Measurements from ENCODE around the gene SPRR4.

Gene SPRR4

GRCh38 chr1:152962876-152963415 is 7.5 kb upstream of the SPRR4 start:
- TF ChIP-seq EZH2 (optimal IDR thresholded peaks at IDR 0.05; ENCODE audit: low read depth, low read length), result no peak
- no peak for TF ChIP-seq EZH2phosphoT487 (IDR thresholded peaks at IDR 0.05; ENCODE audit: low read length)
- TF ChIP-seq CTCF (IDR thresholded peaks at IDR 0.05; ENCODE audit: low read length), result no peak
- Histone ChIP-seq H3K9ac (ENCODE audit: low read length) (no peak overlapping the region), H3K9me3 (replicated peaks; ENCODE audit: insufficient read depth, low read length) (no peaks in the 10 kb centered on the region), H3K4me1 (ENCODE audit: low read length) (0 out of 2 replicates have a peak, but pooled peaks cover 3% of the 10 kb centered on the region), H2AFZ (ENCODE audit: low read length) (no peak overlapping the region), H3K36me3 (replicated peaks; ENCODE audit: insufficient read depth, low read length) (no peaks in the 10 kb centered on the region), H4K20me1 (ENCODE audit: insufficient read depth, low read length) (no peaks in the 10 kb centered on the region), H3F3A (ENCODE audit: insufficient read depth, low read length) (no peaks in the 10 kb centered on the region), H3K4me3 (ENCODE audit: low read length) (no peak overlapping the region), H3K4me2 (ENCODE audit: low read depth, low read length) (no peak overlapping the region), H3K79me2 (ENCODE audit: low read length) (no peaks in the 10 kb centered on the region), H3K27ac (ENCODE audit: low read length) (no peak overlapping the region), H3K27me3 (replicated peaks; ENCODE audit: insufficient read depth, low read length) (no peaks in the 10 kb centered on the region), H3K9me2 (replicated peaks; ENCODE audit: insufficient read depth, low read length) (no peaks in the 10 kb centered on the region)
- DNase-seq, result no peak

- no peak overlapping the region for H3K9ac ChIP-seq (ENCODE audit: low read length)
- H3K4me2 ChIP-seq (ENCODE audit: low read depth, low read length), result no peak overlapping the region
- H3K9me2 ChIP-seq (replicated peaks; ENCODE audit: insufficient read depth, low read length), result no peaks in the 10 kb centered on the region
- no peak for DNase-seq
- H3K4me3 ChIP-seq (ENCODE audit: low read length), result no peak overlapping the region
- no peaks in the 10 kb centered on the region for H3K9me3 ChIP-seq (replicated peaks; ENCODE audit: insufficient read depth, low read length)
- H4K20me1 ChIP-seq (ENCODE audit: insufficient read depth, low read length), result no peaks in the 10 kb centered on the region
- H3K4me1 ChIP-seq (ENCODE audit: low read length), result peaks cover 14% of the 10 kb centered on the region
- TF ChIP-seq EZH2phosphoT487 (IDR thresholded peaks at IDR 0.05; ENCODE audit: low read length), result no peak
- TF ChIP-seq EZH2 (optimal IDR thresholded peaks at IDR 0.05; ENCODE audit: low read depth, low read length), result no peak
- no peak for TF ChIP-seq CTCF (IDR thresholded peaks at IDR 0.05; ENCODE audit: low read length)
- H2AFZ ChIP-seq (ENCODE audit: low read length), result no peak overlapping the region
- no peaks in the 10 kb centered on the region for H3K79me2 ChIP-seq (ENCODE audit: low read length)
- H3K27ac ChIP-seq (ENCODE audit: low read length), result no peak overlapping the region
- H3K27me3 ChIP-seq (replicated peaks; ENCODE audit: insufficient read depth, low read length), result no peaks in the 10 kb centered on the region
- no peaks in the 10 kb centered on the region for H3K36me3 ChIP-seq (replicated peaks; ENCODE audit: insufficient read depth, low read length)
- no peaks in the 10 kb centered on the region for H3F3A ChIP-seq (ENCODE audit: insufficient read depth, low read length)
Observed at GRCh38 chr1:152964536-152964935, 5.9 kb upstream of the SPRR4 start.

GRCh38 chr1:152965853-152966252 is 4.6 kb upstream of the SPRR4 start:
- H3K4me3 ChIP-seq (ENCODE audit: low read length), result no peak overlapping the region
- no peak for DNase-seq

More at GRCh38 chr1:152965853-152966252, 4.6 kb upstream of the SPRR4 start:
- Histone ChIP-seq H2AFZ (ENCODE audit: low read length) (no peak overlapping the region), H4K20me1 (ENCODE audit: insufficient read depth, low read length) (no peaks in the 10 kb centered on the region), H3K36me3 (replicated peaks; ENCODE audit: insufficient read depth, low read length) (no peaks in the 10 kb centered on the region), H3K9ac (ENCODE audit: low read length) (no peak overlapping the region), H3K9me3 (replicated peaks; ENCODE audit: insufficient read depth, low read length) (no peaks in the 10 kb centered on the region), H3K27ac (ENCODE audit: low read length) (no peak overlapping the region), H3K4me2 (ENCODE audit: low read depth, low read length) (no peak overlapping the region), H3K9me2 (replicated peaks; ENCODE audit: insufficient read depth, low read length) (no peaks in the 10 kb centered on the region), H3K79me2 (ENCODE audit: low read length) (no peaks in the 10 kb centered on the region), H3K27me3 (replicated peaks; ENCODE audit: insufficient read depth, low read length) (no peaks in the 10 kb centered on the region), H3K4me1 (ENCODE audit: low read length) (peaks cover 14% of the 10 kb centered on the region), H3F3A (ENCODE audit: insufficient read depth, low read length) (no peaks in the 10 kb centered on the region)
- TF ChIP-seq EZH2phosphoT487 (IDR thresholded peaks at IDR 0.05; ENCODE audit: low read length) (no peak), EZH2 (optimal IDR thresholded peaks at IDR 0.05; ENCODE audit: low read depth, low read length) (no peak), CTCF (IDR thresholded peaks at IDR 0.05; ENCODE audit: low read length) (no peak)

All from MM.1S (cell line).